ENCODE results near the gene CDK17. TPM values are rescaled to one million over a fixed set of nuclear protein-coding genes. Genes with fewer than 3 reads are reported as not detected.
"Not testable (repeated sequence)": the region's sequence is repeated elsewhere in the genome, so short reads cannot be mapped to it uniquely, and the experiment has no call there.

Gene CDK17
- total RNA-seq, 2 donors from 2014 or later: 34.7 to 79.5 TPM

DNA sequence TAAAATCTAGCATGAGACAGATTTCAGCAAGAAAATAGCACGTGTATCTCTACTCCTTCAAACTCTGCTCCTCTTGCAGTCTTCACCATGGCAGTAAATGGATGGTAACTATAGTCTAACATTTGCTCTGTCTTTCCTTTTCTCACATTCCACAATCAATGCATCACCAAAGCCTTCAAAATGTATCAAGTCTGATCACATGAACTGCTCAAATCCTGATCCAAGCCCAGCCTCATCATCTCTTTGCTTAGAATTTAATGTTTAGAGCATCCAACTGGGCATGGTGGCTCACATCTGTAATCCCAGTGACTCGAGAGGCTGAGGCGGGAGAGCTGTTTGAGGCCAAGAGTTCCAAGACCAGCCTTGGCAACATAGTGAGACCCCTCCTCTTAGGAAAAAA lies 45.9 kb downstream of the CDK17 start:
- Histone ChIP-seq H3K27me3 (replicated peaks; ENCODE audit: insufficient read depth) (no peaks in the 10 kb centered on the region), H3K4me1 (replicated peaks) (no peaks in the 10 kb centered on the region), H3K27ac (no peak overlapping the region), H3K4me3 (no peak overlapping the region), H3K9me3 (no peaks in the 10 kb centered on the region), H3K36me3 (no peaks in the 10 kb centered on the region)
- TF ChIP-seq POLR2AphosphoS5 (IDR thresholded peaks at IDR 0.05) (no peak), CTCF (IDR thresholded peaks at IDR 0.05) (no peak), POLR2A (IDR thresholded peaks at IDR 0.05) (no peak)
- 82% methylated on average over 3 of the region's 3 CpGs for WGBS
- intact Hi-C loops (cut with DNase I): no loop called here
- DNase-seq (ENCODE audit: low spot score): no peak

- Histone ChIP-seq H3K27me3 (replicated peaks; ENCODE audit: insufficient read depth) (no peaks in the 10 kb centered on the region), H3K27ac (no peak overlapping the region), H3K9me3 (no peaks in the 10 kb centered on the region), H3K36me3 (no peaks in the 10 kb centered on the region), H3K4me1 (replicated peaks) (no peaks in the 10 kb centered on the region), H3K4me3 (no peak overlapping the region)
- 24% methylated on average over 3 of the region's 3 CpGs for WGBS
- TF ChIP-seq POLR2AphosphoS5 (IDR thresholded peaks at IDR 0.05): no peak
- no peak for TF ChIP-seq CTCF (IDR thresholded peaks at IDR 0.05)
- no peak for TF ChIP-seq POLR2A (IDR thresholded peaks at IDR 0.05)
- no peak for DNase-seq (ENCODE audit: low spot score)
- intact Hi-C loops (cut with DNase I): no loop called here
Observed at GRCh38 chr12:96352161-96352835, 47.9 kb downstream of the CDK17 start.

DNA sequence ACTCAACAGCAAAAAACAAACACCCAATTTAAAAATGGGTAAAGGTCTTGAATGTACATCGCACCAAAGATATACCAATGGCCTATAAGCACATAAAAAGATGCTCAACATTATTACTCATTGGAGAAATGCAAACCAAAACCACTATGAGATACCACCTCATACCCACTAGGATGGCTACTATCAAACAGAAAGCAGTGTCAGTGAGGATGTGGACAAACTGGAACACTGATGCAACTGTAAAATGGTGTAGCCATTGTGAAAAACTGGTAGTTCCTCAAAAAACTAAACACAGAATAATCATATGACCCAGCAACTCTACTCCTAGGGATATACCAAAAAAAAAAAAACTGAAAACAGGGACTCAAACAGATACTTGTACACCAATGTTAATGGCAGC lies 49.3 kb downstream of the CDK17 start:
- whole genome bisulfite sequencing: 97% methylated on average over 1 of the region's 1 CpG
- intact Hi-C loops (cut with DNase I): no loop called here
- Histone ChIP-seq H3K27ac (no peak overlapping the region), H3K36me3 (no peaks in the 10 kb centered on the region), H3K4me3 (no peak overlapping the region), H3K9me3 (no peaks in the 10 kb centered on the region), H3K27me3 (replicated peaks; ENCODE audit: insufficient read depth) (no peaks in the 10 kb centered on the region), H3K4me1 (replicated peaks) (no peaks in the 10 kb centered on the region)
- no peak for DNase-seq (ENCODE audit: low spot score)
- TF ChIP-seq CTCF (IDR thresholded peaks at IDR 0.05) (no peak), POLR2A (IDR thresholded peaks at IDR 0.05) (no peak), POLR2AphosphoS5 (IDR thresholded peaks at IDR 0.05) (no peak)

DNA sequence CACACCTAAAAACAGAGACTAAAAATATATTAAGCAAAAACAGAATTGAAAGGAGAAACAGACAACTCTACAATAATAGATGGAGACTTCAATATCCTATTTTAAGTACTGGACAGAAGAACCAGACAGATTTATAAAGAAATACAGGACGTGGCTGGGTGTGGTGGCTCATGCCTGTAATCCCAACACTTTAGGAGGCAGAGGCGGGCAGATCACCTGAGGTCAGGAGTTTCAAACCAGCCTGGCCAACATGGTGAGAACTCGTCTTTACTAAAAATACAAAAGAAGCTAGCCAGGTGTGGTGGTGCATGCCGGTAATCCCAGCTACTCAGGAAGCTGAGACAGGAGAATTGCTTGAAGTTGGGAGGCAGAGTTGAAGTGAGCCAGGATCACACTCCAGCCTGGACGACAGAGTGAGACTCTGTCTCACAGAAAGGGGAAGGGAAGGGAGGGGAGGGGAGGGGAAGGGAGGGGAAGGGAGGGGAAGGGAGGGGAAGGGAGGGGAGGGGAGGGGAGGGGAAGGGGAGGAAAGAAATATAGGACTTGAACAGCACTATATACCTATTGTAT lies 53.0 kb downstream of the CDK17 start:
- H3K4me3 ChIP-seq: no peak overlapping the region
- WGBS: 54% methylated on average over 5 of the region's 5 CpGs
- no peaks in the 10 kb centered on the region for H3K27me3 ChIP-seq (replicated peaks; ENCODE audit: insufficient read depth)
- no peak for DNase-seq (ENCODE audit: low spot score)
- H3K27ac ChIP-seq: no peak overlapping the region
- TF ChIP-seq POLR2A (IDR thresholded peaks at IDR 0.05) (no peak), POLR2AphosphoS5 (IDR thresholded peaks at IDR 0.05) (no peak), CTCF (IDR thresholded peaks at IDR 0.05) (no peak)
- intact Hi-C loops (cut with DNase I): loop anchor here (10.0 kb wide), 1 partner anchor 48 kb away; no protein-coding TSS in a partner anchor
- no peaks in the 10 kb centered on the region for H3K36me3 ChIP-seq
- H3K4me1 ChIP-seq (replicated peaks): no peaks in the 10 kb centered on the region
- H3K9me3 ChIP-seq: no peaks in the 10 kb centered on the region

DNA sequence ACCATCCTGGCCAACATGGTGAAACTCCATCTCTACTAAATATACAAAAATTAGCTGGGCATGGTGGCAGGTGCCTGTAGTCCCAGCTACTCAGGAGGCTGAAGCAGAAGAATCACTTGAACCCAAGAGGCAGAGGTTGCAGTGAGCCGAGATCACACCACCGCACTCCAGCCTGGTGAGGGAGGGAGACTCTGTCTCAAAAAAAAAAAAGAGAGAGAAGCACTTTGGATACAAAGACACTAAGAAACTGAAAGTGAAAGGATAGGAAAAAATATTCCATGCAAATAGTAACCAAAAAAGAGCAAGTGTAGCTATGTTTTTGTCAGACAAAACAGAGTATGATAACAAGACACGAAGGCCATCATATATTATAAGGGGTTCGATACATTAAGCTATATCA lies 53.5 kb downstream of the CDK17 start:
- 70% methylated on average over 4 of the region's 4 CpGs for WGBS
- not testable (repeated sequence) for H3K36me3 ChIP-seq; DNase-seq (ENCODE audit: low spot score); H3K4me1 ChIP-seq (replicated peaks); H3K27ac ChIP-seq; H3K9me3 ChIP-seq; H3K4me3 ChIP-seq; H3K27me3 ChIP-seq (replicated peaks; ENCODE audit: insufficient read depth)
- intact Hi-C loops (cut with DNase I): loop anchor here (10.0 kb wide), 1 partner anchor 48 kb away; no protein-coding TSS in a partner anchor

All from prostate gland (tissue), 2 donors.